Choroid plexus epithelial cell (primary cell): ENCODE measurements around the gene HTRA1.

Experiments
- DNase-seq: peaks from one replicate; pipeline ENCODE4 v3.0.0-alpha.2; 2010; ENCODE audit warnings: low read depth
- H3K4me3 ChIP-seq: 2 replicates; pipeline ENCODE4 v1.5.1; 2011; ENCODE audit warnings: low read depth, mild to moderate bottlenecking, control low read depth, low read length, moderate library complexity
- TF ChIP-seq, protein P1 (sequence below): conservative IDR thresholded peaks from 2 replicates; pipeline ENCODE4 v1.5.1; 2011; ENCODE audit warnings: low read depth, mild to moderate bottlenecking, control low read depth, inconsistent platforms, low read length, moderate library complexity

Gene HTRA1

DNA sequence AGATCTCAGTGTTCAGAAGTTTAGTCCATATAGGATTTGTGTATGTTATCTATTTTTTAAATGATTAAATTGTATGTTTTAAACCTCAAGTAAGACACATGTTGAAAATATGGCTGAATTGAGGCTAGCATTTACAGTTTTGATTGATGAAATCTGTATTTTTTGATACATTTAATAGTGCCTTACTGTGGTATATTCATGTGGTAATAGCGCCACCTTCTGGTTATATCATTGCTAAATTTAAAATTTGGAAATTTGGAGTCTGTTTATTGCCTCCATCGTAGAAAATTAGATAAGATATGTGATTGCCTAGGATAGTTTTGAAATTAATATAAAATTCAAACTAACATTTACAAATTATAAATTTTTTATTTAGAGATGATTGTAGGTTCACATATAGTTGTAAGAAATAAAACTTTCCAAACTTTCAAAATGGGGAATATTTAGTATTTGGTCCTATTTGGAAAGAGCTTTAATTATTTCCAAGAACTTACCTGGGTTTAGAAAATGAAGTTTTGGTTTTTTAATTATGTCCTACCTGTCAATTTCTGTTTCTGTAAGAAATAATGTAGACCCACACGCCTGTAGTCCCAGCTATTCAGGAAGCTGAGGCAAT is 26.0 kb upstream of the HTRA1 start:
- peak; percentile 70 for DNase-seq
- TF ChIP-seq, protein P1, sequence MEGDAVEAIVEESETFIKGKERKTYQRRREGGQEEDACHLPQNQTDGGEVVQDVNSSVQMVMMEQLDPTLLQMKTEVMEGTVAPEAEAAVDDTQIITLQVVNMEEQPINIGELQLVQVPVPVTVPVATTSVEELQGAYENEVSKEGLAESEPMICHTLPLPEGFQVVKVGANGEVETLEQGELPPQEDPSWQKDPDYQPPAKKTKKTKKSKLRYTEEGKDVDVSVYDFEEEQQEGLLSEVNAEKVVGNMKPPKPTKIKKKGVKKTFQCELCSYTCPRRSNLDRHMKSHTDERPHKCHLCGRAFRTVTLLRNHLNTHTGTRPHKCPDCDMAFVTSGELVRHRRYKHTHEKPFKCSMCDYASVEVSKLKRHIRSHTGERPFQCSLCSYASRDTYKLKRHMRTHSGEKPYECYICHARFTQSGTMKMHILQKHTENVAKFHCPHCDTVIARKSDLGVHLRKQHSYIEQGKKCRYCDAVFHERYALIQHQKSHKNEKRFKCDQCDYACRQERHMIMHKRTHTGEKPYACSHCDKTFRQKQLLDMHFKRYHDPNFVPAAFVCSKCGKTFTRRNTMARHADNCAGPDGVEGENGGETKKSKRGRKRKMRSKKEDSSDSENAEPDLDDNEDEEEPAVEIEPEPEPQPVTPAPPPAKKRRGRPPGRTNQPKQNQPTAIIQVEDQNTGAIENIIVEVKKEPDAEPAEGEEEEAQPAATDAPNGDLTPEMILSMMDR: peak; percentile 45
- H3K4me3 ChIP-seq: no peak overlapping the region

DNA sequence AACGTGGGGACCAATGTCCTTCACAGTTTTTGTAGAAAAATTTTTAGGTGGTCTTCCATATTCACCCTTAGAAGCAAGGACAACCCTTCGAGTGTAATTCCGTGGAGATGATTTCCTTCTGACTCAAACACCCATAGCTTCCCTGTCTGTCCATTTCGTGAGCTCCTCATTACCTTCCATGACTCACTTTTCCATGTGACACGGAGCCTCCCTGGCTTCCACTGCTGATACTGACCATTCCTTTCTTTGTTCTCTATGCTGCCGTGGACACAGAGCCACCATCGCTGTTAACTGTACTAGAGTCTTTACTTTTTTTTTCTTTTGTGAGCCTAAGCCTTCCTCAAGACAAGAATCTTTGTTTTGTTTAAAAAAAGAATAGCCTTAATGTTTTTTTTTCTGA is 19.4 kb upstream of the HTRA1 start:
- peak; percentile 63 for DNase-seq
- TF ChIP-seq, protein P1: no peak
- H3K4me3 ChIP-seq: no peak overlapping the region

DNA sequence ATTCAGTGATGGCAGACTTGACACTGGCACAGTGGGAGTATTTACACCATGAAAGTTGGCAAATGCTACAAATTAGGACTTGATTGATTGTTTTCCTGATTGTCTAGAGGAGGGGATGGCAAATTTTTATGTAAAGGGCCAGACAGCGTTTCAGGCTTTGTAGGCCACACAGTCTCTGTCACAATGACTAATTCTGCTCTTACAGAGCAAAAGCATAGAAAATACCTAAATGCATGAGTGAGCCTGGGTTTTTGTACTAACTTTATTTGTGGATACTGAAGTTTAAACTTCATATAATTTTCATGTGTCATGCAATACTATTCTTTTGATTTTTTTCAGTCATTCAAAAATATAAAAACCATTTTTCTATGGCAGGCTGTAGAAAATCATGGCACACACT is 15.9 kb upstream of the HTRA1 start:
- H3K4me3 ChIP-seq: no peak overlapping the region
- TF ChIP-seq, protein P1: no peak
- DNase-seq: no peak

DNA sequence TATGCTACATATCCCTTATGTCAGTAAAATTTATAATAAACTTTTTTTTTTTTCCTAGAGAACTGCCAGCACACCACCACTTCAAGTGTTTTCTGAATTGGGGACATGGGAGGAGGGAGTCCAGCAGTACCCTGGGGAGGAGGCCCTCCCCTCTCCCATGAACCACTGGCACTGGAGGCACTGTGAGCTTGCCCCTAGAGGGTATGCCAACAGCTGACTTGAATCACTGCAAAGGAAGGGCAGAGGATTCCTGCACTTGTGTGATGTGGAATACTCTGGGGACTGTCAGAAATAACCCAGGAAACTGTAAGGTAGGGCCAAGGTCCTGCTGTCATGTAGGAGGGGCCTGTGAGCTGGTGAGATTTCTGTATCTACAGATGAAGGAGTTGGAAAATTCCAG is 15.4 kb upstream of the HTRA1 start:
- H3K4me3 ChIP-seq: no peak overlapping the region
- TF ChIP-seq, protein P1: no peak
- no peak for DNase-seq

DNA sequence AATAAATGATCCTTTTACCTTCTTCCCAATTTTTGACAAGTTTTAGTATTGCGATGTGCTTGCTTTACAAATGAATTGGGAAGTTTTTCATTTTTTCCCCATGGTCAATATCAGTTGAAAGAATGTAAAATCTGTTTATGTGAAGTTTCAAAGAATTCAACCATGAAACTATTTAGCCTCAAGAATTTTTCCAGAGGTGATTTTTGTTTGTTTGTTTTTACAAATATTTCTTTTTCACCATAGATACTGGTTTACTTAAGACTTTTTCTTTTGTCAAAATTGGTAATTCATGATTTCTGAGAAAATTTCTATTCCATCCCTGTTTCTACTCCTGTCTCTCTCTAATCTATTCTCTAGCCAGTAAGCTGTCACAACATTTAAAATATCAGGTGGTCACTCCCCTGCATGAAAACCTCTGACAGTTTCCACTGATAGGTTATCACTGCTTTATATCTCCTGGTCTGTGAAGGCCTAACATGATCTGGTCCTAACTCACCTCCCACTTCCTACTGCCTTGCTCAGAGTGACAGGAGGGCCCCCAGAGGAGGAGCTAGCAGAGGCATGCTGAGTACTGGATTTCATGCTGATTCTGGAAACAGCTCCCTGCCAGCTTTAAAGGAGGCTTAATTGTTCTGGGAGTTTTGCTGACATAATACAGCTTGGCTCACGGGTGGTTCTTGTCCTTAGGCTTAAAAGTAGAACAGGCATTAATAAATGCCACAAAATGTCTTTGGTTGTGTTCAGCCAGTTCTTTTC is 14.5 kb upstream of the HTRA1 start:
- no peak overlapping the region for H3K4me3 ChIP-seq
- TF ChIP-seq, protein P1: no peak
- peak; percentile 62 for DNase-seq

DNA sequence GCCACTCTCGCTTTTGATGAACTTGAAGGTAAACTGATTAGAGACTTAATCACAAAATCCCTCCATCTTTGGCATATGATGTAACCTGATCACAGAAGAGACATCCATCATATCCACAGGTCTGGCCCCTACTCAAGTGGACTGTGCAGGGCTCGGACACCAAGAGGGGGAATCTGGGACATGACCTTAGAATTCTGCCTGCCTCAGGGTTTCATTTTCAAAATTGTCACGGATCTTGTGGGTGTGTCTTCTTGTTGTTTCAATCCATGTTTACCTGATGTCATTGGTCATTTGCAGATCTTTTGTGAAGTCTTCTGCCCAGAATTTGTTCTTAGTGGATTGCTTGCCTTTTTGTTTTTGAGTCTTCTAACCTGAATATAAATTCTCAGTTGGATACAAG is 12.8 kb upstream of the HTRA1 start:
- TF ChIP-seq, protein P1: no peak
- no peak overlapping the region for H3K4me3 ChIP-seq
- no peak for DNase-seq

DNA sequence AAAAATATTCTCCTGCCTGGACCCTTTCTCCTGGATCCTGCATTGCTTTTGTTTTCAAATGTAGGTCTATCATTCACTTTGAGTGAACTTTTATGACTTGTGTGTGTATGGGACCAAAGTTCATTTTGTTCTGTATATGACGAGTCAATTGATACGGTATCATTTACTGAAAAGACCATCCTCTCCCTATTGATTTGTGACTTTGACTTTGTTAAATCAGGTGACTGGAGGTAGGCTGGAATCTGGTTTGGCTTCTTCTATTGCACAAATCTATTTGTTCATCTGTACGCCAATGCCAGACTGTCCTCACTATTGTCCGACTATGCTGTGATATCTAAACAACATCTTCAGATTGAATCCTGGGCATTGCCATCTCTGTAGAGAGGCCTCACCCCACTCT is 12.2 kb upstream of the HTRA1 start:
- H3K4me3 ChIP-seq: no peak overlapping the region
- TF ChIP-seq, protein P1: no peak
- no peak for DNase-seq
